ENCODE data around the gene E4F1. TPM values are rescaled to one million over a fixed set of nuclear protein-coding genes. Genes with fewer than 3 reads are reported as not detected.

Gene E4F1
- total RNA-seq, 1 experiment from 2014 or later = 56.5 TPM

GRCh38 chr16:2211923-2212347, 11.5 kb upstream of the E4F1 start:
- DNase-seq = no peak
- no peaks in the 10 kb centered on the region for H3K9me3 ChIP-seq
- H3K36me3 ChIP-seq = peaks cover 56% of the 10 kb centered on the region
- no peaks in the 10 kb centered on the region for H3K27me3 ChIP-seq
- H3K4me3 ChIP-seq = no peak overlapping the region

GRCh38 chr16:2212362-2213324, 10.7 kb upstream of the E4F1 start:
- peaks cover 49% of the 10 kb centered on the region for H3K36me3 ChIP-seq
- H3K4me3 ChIP-seq = peak overlapping the region; percentile 52
- DNase-seq = no peak
- H3K9me3 ChIP-seq = no peaks in the 10 kb centered on the region
- H3K27me3 ChIP-seq = no peaks in the 10 kb centered on the region

GRCh38 chr16:2213817-2214718, 9.3 kb upstream of the E4F1 start:
- Histone ChIP-seq H3K9me3 (no peaks in the 10 kb centered on the region), H3K27me3 (no peaks in the 10 kb centered on the region), H3K4me3 (peak overlapping the region; percentile 52), H3K36me3 (peaks cover 35% of the 10 kb centered on the region)
- DNase-seq = no peak

GRCh38 chr16:2214719-2214968, 8.7 kb upstream of the E4F1 start, which contains the start of gene PGP:
TSS of gene PGP (minus strand) at chr16:2214840. CDS start at chr16:2214777, 63 bp downstream.
- Histone ChIP-seq H3K4me3 (peak within 1 kb of the TSS; percentile 69), H3K36me3 (peaks cover 31% of the 10 kb centered on the region), H3K9me3 (no peaks in the 10 kb centered on the region), H3K27me3 (no peaks in the 10 kb centered on the region)
- no peak for DNase-seq

- DNase-seq = no peak
- Histone ChIP-seq H3K4me3 (no peak overlapping the region), H3K36me3 (peaks cover 24% of the 10 kb centered on the region), H3K9me3 (no peaks in the 10 kb centered on the region), H3K27me3 (no peaks in the 10 kb centered on the region)
Observed at GRCh38 chr16:2216330-2216729, 7.1 kb upstream of the E4F1 start.

- Histone ChIP-seq H3K36me3 (peaks cover 28% of the 10 kb centered on the region), H3K27me3 (no peaks in the 10 kb centered on the region), H3K4me3 (peak overlapping the region; percentile 89), H3K9me3 (no peaks in the 10 kb centered on the region)
- DNase-seq = peak; percentile 66
Observed at GRCh38 chr16:2223942-2224486, 623 bp downstream of the E4F1 start.

GRCh38 chr16:2226245-2226793, 2.9 kb downstream of the E4F1 start:
- H3K36me3 ChIP-seq = peaks cover 48% of the 10 kb centered on the region
- DNase-seq = peak; percentile 78
- no peaks in the 10 kb centered on the region for H3K9me3 ChIP-seq
- no peak overlapping the region for H3K4me3 ChIP-seq
- H3K27me3 ChIP-seq = no peaks in the 10 kb centered on the region

GRCh38 chr16:2226918-2227317, 3.5 kb downstream of the E4F1 start:
- Histone ChIP-seq H3K4me3 (no peak overlapping the region), H3K36me3 (peaks cover 54% of the 10 kb centered on the region), H3K27me3 (no peaks in the 10 kb centered on the region), H3K9me3 (no peaks in the 10 kb centered on the region)
- DNase-seq = no peak

GRCh38 chr16:2228161-2228824, 4.9 kb downstream of the E4F1 start:
- H3K4me3 ChIP-seq = no peak overlapping the region
- no peak for DNase-seq
- H3K36me3 ChIP-seq = peaks cover 67% of the 10 kb centered on the region
- no peaks in the 10 kb centered on the region for H3K27me3 ChIP-seq
- no peaks in the 10 kb centered on the region for H3K9me3 ChIP-seq

GRCh38 chr16:2229091-2229490, 5.7 kb downstream of the E4F1 start:
- H3K4me3 ChIP-seq = no peak overlapping the region
- peaks cover 73% of the 10 kb centered on the region for H3K36me3 ChIP-seq
- no peak for DNase-seq
- H3K9me3 ChIP-seq = no peaks in the 10 kb centered on the region
- no peaks in the 10 kb centered on the region for H3K27me3 ChIP-seq

GRCh38 chr16:2229632-2230250, 6.3 kb downstream of the E4F1 start:
- H3K36me3 ChIP-seq = peaks cover 78% of the 10 kb centered on the region
- no peaks in the 10 kb centered on the region for H3K9me3 ChIP-seq
- no peak for DNase-seq
- no peaks in the 10 kb centered on the region for H3K27me3 ChIP-seq
- no peak overlapping the region for H3K4me3 ChIP-seq

- Histone ChIP-seq H3K27me3 (no peaks in the 10 kb centered on the region), H3K9me3 (no peaks in the 10 kb centered on the region), H3K36me3 (peaks cover 80% of the 10 kb centered on the region), H3K4me3 (no peak overlapping the region)
- DNase-seq = no peak
Observed at GRCh38 chr16:2230376-2230775, 7.0 kb downstream of the E4F1 start.

GRCh38 chr16:2231016-2231931, 7.9 kb downstream of the E4F1 start:
- Histone ChIP-seq H3K27me3 (no peaks in the 10 kb centered on the region), H3K36me3 (peaks cover 86% of the 10 kb centered on the region), H3K9me3 (no peaks in the 10 kb centered on the region), H3K4me3 (no peak overlapping the region)
- DNase-seq = no peak

- Histone ChIP-seq H3K9me3 (no peaks in the 10 kb centered on the region), H3K36me3 (peaks cover 85% of the 10 kb centered on the region), H3K4me3 (no peak overlapping the region), H3K27me3 (no peaks in the 10 kb centered on the region)
- no peak for DNase-seq
Observed at GRCh38 chr16:2232094-2232990, 9.0 kb downstream of the E4F1 start.
